NCI-H2081 (cell line): ENCODE measurements around the gene MARCHF9.

Source experiments
- DNase-seq, 2 experiments: peaks; one replicate each; lab custom pipeline; 2025; lab: John Stamatoyannopoulos, UW

MARCHF9 gene

GRCh38 chr12:57737467-57738460 is 17.1 kb upstream of the MARCHF9 start:
- DNase-seq: peak in 1 of 2 experiments; percentile 42

GRCh38 chr12:57738661-57739237 is 16.2 kb upstream of the MARCHF9 start, which contains the start of gene AGAP2:
Gene AGAP2 (minus strand): TSS chr12:57738742. CDS start chr12:57738246, 496 bp downstream.
- peak; percentile 25 to 47 for DNase-seq

DNA sequence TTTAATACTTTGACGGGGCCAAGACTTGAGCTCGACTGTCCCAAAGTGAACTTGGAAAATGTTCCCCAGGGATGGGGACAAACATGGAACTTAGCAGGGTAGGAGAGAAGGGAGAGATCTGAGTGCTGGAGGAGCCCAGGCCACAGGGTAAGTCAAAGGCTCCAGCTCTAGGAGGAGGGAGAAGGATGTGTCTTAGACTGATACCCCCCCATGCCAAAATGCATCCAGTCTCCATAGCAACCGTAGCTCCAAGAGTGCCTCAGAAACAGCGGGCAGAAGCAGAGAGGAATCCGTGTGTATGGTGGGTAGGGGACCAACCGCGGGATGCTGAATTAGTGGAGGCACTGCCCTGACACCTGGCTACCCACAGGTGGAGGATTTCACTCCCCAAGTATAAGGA is 15.5 kb upstream of the MARCHF9 start:
- DNase-seq: no peak

GRCh38 chr12:57739914-57740538 is 14.9 kb upstream of the MARCHF9 start:
- no peak for DNase-seq

GRCh38 chr12:57740656-57741412 is 14.1 kb upstream of the MARCHF9 start:
- DNase-seq: no peak

GRCh38 chr12:57741413-57741789 is 13.5 kb upstream of the MARCHF9 start:
- DNase-seq: no peak

- no peak for DNase-seq
Observed at GRCh38 chr12:57741844-57742738, 12.8 kb upstream of the MARCHF9 start.

GRCh38 chr12:57743769-57744168 is 11.1 kb upstream of the MARCHF9 start:
- no peak for DNase-seq

DNA sequence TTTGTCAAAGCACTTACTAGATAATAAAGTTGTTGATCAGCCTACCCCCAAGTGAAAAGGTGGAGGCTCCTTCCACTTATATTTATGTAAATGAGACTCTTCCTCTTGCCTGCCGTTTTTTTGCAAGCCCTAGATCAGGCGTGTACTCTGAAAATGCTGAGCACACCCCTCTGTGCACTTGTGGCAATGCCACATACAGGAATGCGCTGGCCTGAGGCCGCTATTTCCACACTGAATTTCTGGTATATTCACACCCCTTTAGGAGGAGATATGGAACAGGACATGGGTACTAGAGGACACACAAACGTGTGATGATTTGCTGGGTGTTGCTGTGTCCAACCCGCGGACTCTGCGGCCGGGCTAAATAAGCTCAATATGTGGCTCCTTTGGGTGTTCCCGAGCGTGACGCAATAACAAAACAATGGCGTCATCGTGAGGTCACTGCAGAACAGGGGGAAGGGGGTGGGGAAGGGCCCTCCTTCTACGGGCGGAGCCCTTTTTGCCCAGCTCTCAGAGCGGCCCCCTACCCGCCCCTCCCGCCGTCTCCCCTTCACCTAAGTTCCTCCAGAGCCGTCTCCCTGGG is 10.6 kb upstream of the MARCHF9 start:
- peak; percentile 79 to 82 for DNase-seq

- peak; percentile 97 to 98 for DNase-seq
Observed at GRCh38 chr12:57744777-57745484, 10.0 kb upstream of the MARCHF9 start, which contains the start of gene TSPAN31. Gene TSPAN31 (plus strand): TSS chr12:57745039. CDS start chr12:57745155, 116 bp downstream.

GRCh38 chr12:57745485-57745881 is 9.4 kb upstream of the MARCHF9 start:
- DNase-seq: no peak

DNA sequence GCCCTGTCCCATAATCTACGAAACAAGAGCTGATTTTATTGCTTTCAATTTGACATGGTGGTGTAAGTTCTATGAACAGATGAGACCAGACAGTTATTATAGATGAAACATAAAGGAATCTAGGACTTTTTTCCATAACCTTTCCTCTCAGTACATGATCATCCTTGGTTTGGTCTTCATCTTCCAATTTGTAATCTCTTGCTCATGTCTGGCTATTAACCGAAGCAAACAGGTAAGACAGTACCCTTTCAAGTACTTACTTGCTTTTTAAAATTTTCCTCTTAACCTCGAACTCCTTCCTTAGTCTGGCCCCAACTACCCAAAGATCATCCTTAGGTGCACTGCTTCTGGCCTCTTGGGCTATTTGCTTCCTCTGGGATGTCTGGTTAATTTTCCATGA is 8.9 kb upstream of the MARCHF9 start:
- DNase-seq: no peak

DNA sequence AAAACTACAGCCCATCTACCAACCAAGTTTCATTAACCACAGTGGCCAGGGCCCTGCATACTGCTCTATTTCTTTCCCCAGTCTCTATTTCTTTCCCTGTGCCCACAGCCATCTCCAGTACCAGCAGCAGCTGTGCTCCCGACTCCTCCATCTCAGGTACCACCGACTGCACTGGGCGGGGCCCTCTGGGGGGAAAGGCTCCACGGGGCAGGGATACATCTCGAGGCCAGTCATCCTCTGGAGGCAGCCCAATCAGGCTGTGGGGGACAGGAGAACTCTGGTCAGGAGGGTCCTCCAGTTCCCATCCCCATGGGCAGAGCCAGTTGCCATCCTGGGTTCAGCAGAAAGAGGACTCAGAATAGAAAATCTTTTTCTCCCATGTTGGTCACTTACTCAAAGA is 5.8 kb upstream of the MARCHF9 start:
- DNase-seq: no peak

DNA sequence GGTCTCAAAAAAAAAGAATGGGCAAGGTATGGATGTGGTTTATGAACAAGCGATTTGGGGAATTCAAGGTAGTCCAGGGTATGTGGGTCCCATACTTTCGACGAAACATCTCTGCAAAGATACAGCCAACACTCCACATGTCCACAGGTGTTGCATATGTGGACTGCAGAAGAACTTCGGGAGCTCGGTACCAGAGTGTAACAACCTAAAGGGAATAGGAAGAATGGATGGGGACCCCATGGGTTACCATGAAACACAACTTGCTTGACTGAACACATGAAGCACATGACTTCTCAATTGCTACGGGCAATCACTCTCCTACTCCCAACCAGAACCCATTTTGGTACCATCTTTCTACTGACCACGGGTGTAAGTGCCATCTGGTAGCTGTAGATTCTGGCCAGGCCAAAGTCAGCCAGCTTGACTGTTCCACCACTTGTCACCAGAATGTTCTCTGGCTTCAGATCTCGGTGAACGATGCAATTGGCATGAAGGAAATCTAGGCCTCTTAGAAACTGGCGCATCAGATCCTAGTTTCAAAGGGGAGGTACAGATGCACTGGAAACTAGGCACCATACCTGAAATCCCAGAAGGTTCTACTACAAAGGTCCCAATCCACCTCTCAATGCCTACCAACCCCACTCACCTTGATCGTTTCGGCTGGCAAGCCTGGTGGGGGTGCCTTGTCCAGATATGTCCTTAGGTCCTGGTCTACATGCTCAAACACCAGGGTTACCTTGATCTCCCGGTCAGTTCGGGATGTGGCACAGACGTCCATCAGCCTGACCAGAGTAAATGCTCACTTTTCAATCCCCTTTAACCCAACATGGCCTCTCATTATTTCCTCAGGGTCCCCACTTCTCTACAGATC is 4.1 kb upstream of the MARCHF9 start:
- DNase-seq: no peak

GRCh38 chr12:57751432-57751787 is 3.5 kb upstream of the MARCHF9 start:
- no peak for DNase-seq

GRCh38 chr12:57751788-57752667 is 2.9 kb upstream of the MARCHF9 start, which contains the start of gene CDK4:
Gene CDK4 (minus strand): TSS chr12:57752310. CDS start chr12:57751717, 593 bp downstream.
- DNase-seq: peak; percentile 99

DNA sequence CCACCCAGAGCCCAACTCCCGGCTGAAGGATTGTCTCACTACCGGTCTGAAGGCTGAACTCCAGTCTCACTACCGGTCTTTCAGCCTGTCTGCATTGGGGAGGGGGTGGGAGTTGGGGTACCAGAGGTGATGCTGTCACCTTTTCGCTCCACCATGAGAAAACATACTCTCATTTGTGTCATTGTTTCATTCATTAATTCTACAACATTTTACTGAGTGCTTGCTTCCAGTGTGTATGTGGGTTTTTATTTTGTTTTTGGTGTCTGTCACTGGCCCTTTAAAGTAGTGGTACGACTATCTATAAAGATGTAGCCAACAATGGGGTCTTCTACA is 2.3 kb upstream of the MARCHF9 start:
- DNase-seq: no peak
